SU-DHL-6 (cell line): ENCODE results near the gene AKNA.

Experiments
- H2AFZ ChIP-seq: fragments of 200-600 bp; sonication (generic); 2 replicates; pipeline ENCODE4 v1.6.1; 2014; ENCODE audit warnings: low read depth, mild to moderate bottlenecking, moderate library complexity, mixed read lengths, antibody characterized with exemption, low read length; ENCODE audit not compliant: severe bottlenecking
- H3F3A ChIP-seq: fragments of 200-600 bp; shearing (Covaris generic); 2 replicates; pipeline ENCODE4 v1.6.0; 2016; ENCODE audit warnings: antibody characterized with exemption, mild to moderate bottlenecking; ENCODE audit not compliant: insufficient read depth
- H3K27ac ChIP-seq: fragments of 200-600 bp; sonication (generic); 2 replicates; pipeline ENCODE4 v1.5.1; 2016; ENCODE audit warnings: low read depth, mild to moderate bottlenecking, low read length, moderate library complexity, mixed read lengths
- H3K27me3 ChIP-seq: fragments of 200-600 bp; sonication (generic), shearing (Covaris generic); 2 replicates; pipeline ENCODE4 v1.6.0; 2014; ENCODE audit warnings: mild to moderate bottlenecking, low read length
- H3K36me3 ChIP-seq: fragments of 200-600 bp; sonication (generic); 2 replicates; pipeline ENCODE4 v1.6.1; 2014; ENCODE audit warnings: mild to moderate bottlenecking, low read length, mixed read lengths
- H3K4me2 ChIP-seq: fragments of 300-600, 200-600 bp; shearing (Covaris generic), sonication (generic); 2 replicates; pipeline ENCODE4 v1.6.0; 2014; ENCODE audit warnings: low read length, low read depth, mild to moderate bottlenecking; ENCODE audit not compliant: poor library complexity, severe bottlenecking
- H3K4me3 ChIP-seq: fragments of 200-600 bp; sonication (generic); 2 replicates; pipeline ENCODE4 v1.5.1; 2014; ENCODE audit warnings: antibody characterized with exemption, low read length, mild to moderate bottlenecking, mixed read lengths; ENCODE audit not compliant: insufficient read depth, poor library complexity, severe bottlenecking
- H3K79me2 ChIP-seq: fragments of 200-600 bp; sonication (generic); 2 replicates; pipeline ENCODE4 v1.6.1; 2014; ENCODE audit warnings: mild to moderate bottlenecking, low read length, moderate library complexity; ENCODE audit not compliant: insufficient read depth
- H3K9ac ChIP-seq: fragments of 200-600 bp; sonication (generic); 2 replicates; pipeline ENCODE4 v1.7.0; 2014; ENCODE audit warnings: mild to moderate bottlenecking, low read length
- H3K9me2 ChIP-seq: fragments of 200-600 bp; sonication (generic); replicated peaks from 2 replicates; pipeline ENCODE4 v1.6.1; 2014; ENCODE audit warnings: low read length; ENCODE audit not compliant: insufficient read depth
- H3K9me3 ChIP-seq: fragments of 200-600 bp; sonication (generic); 2 replicates; pipeline ENCODE4 v1.6.1; 2014; ENCODE audit warnings: low read length, mixed read lengths; ENCODE audit not compliant: insufficient read depth
- H4K20me1 ChIP-seq: fragments of 200-600 bp; sonication (generic); 2 replicates; pipeline ENCODE4 v1.6.1; 2014; ENCODE audit warnings: low read depth, mild to moderate bottlenecking, antibody characterized with exemption, low read length, moderate library complexity, mixed read lengths
- EZH2phosphoT487 ChIP-seq: fragments of 200-600 bp; sonication (generic), shearing (Covaris generic); conservative IDR thresholded peaks from 2 replicates; pipeline ENCODE4 v1.6.1; 2018; ENCODE audit warnings: mild to moderate bottlenecking, antibody characterized with exemption, low read length, moderate library complexity, mixed read lengths
- TF ChIP-seq, protein P1 (sequence below): fragments of 200-600 bp; sonication (generic); IDR thresholded peaks from one replicate; pipeline ENCODE4 v1.5.1; 2017; ENCODE audit warnings: antibody characterized with exemption, mild to moderate bottlenecking, low read length, moderate library complexity; ENCODE audit not compliant: insufficient read depth, poor library complexity, severe bottlenecking

Gene AKNA, protein sequence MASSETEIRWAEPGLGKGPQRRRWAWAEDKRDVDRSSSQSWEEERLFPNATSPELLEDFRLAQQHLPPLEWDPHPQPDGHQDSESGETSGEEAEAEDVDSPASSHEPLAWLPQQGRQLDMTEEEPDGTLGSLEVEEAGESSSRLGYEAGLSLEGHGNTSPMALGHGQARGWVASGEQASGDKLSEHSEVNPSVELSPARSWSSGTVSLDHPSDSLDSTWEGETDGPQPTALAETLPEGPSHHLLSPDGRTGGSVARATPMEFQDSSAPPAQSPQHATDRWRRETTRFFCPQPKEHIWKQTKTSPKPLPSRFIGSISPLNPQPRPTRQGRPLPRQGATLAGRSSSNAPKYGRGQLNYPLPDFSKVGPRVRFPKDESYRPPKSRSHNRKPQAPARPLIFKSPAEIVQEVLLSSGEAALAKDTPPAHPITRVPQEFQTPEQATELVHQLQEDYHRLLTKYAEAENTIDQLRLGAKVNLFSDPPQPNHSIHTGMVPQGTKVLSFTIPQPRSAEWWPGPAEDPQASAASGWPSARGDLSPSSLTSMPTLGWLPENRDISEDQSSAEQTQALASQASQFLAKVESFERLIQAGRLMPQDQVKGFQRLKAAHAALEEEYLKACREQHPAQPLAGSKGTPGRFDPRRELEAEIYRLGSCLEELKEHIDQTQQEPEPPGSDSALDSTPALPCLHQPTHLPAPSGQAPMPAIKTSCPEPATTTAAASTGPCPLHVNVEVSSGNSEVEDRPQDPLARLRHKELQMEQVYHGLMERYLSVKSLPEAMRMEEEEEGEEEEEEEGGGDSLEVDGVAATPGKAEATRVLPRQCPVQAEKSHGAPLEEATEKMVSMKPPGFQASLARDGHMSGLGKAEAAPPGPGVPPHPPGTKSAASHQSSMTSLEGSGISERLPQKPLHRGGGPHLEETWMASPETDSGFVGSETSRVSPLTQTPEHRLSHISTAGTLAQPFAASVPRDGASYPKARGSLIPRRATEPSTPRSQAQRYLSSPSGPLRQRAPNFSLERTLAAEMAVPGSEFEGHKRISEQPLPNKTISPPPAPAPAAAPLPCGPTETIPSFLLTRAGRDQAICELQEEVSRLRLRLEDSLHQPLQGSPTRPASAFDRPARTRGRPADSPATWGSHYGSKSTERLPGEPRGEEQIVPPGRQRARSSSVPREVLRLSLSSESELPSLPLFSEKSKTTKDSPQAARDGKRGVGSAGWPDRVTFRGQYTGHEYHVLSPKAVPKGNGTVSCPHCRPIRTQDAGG (N-terminal part only)

GRCh38 chr9:114387680-114388356 lies at the start of gene AKNA:
Gene AKNA, minus strand, starts transcription at chr9:114387982. Its CDS starts 6,649 bp downstream, at chr9:114381333.
- H2AFZ ChIP-seq: no peak within 1 kb of the TSS
- H3K9ac ChIP-seq: peak within 1 kb of the TSS; percentile 90
- H3K9me2 ChIP-seq: no peaks in the 10 kb centered on the region
- peaks cover 74% of the 10 kb centered on the region for H3K79me2 ChIP-seq
- no peaks in the 10 kb centered on the region for H3K9me3 ChIP-seq
- H4K20me1 ChIP-seq: no peaks in the 10 kb centered on the region
- H3K27me3 ChIP-seq: no peaks in the 10 kb centered on the region
- H3K27ac ChIP-seq: peak within 1 kb of the TSS; percentile 98
- H3F3A ChIP-seq: peaks cover 65% of the 10 kb centered on the region
- H3K4me3 ChIP-seq: peak within 1 kb of the TSS; percentile 80
- no peaks in the 10 kb centered on the region for H3K36me3 ChIP-seq
- no peak for TF ChIP-seq EZH2phosphoT487
- TF ChIP-seq, protein P1, sequence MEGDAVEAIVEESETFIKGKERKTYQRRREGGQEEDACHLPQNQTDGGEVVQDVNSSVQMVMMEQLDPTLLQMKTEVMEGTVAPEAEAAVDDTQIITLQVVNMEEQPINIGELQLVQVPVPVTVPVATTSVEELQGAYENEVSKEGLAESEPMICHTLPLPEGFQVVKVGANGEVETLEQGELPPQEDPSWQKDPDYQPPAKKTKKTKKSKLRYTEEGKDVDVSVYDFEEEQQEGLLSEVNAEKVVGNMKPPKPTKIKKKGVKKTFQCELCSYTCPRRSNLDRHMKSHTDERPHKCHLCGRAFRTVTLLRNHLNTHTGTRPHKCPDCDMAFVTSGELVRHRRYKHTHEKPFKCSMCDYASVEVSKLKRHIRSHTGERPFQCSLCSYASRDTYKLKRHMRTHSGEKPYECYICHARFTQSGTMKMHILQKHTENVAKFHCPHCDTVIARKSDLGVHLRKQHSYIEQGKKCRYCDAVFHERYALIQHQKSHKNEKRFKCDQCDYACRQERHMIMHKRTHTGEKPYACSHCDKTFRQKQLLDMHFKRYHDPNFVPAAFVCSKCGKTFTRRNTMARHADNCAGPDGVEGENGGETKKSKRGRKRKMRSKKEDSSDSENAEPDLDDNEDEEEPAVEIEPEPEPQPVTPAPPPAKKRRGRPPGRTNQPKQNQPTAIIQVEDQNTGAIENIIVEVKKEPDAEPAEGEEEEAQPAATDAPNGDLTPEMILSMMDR: no peak
- H3K4me2 ChIP-seq: peak within 1 kb of the TSS; percentile 95

DNA sequence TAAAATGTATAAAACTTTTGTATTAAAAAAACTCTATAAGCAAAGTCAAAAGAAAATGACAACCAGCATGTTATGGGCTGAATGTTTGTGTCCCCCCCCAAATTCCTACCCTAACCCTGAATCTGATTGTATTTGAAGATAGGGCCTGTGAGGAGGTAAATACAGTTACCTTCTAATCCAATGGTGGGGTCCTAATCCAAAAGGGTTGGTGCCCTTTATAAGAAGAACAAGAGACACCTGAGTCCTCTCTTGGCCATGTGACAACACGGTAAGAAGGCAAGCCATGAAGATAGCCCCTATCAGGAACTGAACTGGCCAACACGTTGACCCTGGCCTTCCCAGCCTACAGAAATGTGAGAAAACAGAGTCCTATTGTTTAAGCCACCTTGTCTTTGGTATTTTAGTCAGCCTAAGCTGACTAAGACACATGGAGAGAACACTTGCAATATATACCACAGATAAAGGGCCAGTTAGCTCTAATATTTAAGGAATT lies 49.7 kb upstream of the AKNA start:
- TF ChIP-seq, protein P1: no peak
- TF ChIP-seq EZH2phosphoT487: no peak
- Histone ChIP-seq H3K27me3 (no peaks in the 10 kb centered on the region), H3K9ac (no peak overlapping the region), H3K9me2 (no peaks in the 10 kb centered on the region), H3K9me3 (no peaks in the 10 kb centered on the region), H3K4me2 (no peak overlapping the region), H3K36me3 (no peaks in the 10 kb centered on the region), H2AFZ (no peak overlapping the region), H3K4me3 (no peak overlapping the region), H3K27ac (no peak overlapping the region), H3F3A (no peaks in the 10 kb centered on the region), H4K20me1 (no peaks in the 10 kb centered on the region), H3K79me2 (no peaks in the 10 kb centered on the region)

DNA sequence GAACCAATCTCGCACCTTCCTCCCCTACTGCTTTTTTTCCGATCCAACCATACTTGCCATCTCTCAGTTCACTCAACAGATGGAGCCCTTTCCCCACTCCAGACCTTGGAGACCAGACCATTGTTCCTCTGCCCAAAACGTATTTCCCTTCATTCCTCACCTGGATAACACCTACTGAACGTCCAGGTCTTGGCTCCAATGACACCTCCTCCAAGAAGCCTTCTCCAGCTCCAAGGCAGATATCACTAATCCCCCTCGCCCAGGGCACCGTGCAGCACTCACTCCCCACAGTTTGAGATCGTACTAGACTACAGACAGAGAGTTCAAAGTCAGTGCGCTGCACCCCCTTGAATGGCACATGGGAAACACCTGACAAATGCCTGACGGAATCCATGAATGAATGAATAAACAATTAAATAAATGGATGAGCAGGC lies 47.1 kb upstream of the AKNA start:
- no peaks in the 10 kb centered on the region for H4K20me1 ChIP-seq
- no peak overlapping the region for H3K4me3 ChIP-seq
- H3K4me2 ChIP-seq: no peak overlapping the region
- no peak overlapping the region for H3K27ac ChIP-seq
- H3K79me2 ChIP-seq: no peaks in the 10 kb centered on the region
- no peaks in the 10 kb centered on the region for H3F3A ChIP-seq
- TF ChIP-seq EZH2phosphoT487: no peak
- TF ChIP-seq, protein P1: peak; percentile 34
- H2AFZ ChIP-seq: no peak overlapping the region
- no peaks in the 10 kb centered on the region for H3K9me3 ChIP-seq
- H3K36me3 ChIP-seq: no peaks in the 10 kb centered on the region
- H3K27me3 ChIP-seq: no peaks in the 10 kb centered on the region
- H3K9ac ChIP-seq: no peak overlapping the region
- no peaks in the 10 kb centered on the region for H3K9me2 ChIP-seq
